K562 (cell line): ENCODE data around the gene SEC22C. TPM values are rescaled to one million over a fixed set of nuclear protein-coding genes. Genes with fewer than 3 reads are reported as not detected.

Experiments
- COPS2 ChIP-seq: fragments of 450-650 bp; conservative IDR thresholded peaks from 2 replicates; pipeline ENCODE4 v1.6.1; 2016; ENCODE audit warnings: mild to moderate bottlenecking, moderate library complexity
- FOXM1 ChIP-seq, 2 experiments: fragments of 450-650 bp in 1 of 2; sonication (generic) in 1 of 2; formaldehyde crosslinking in 1 of 2; IDR thresholded peaks; 2 replicates each; pipeline versions ENCODE4 v1.6.1 to v1.9.0; 2017 to 2022; ENCODE audit warnings: low read depth in 2 of 2, mild to moderate bottlenecking in 2 of 2, missing genetic modification reagents in 1 of 2, moderate library complexity in 1 of 2
- GABPB1 ChIP-seq: sonication (generic); formaldehyde crosslinking; IDR thresholded peaks from 2 replicates; pipeline ENCODE4 v1.8.0; 2022; ENCODE audit warnings: mild to moderate bottlenecking, missing genetic modification reagents
- GATA2 ChIP-seq: sonication (generic); formaldehyde crosslinking; IDR thresholded peaks from 2 replicates; pipeline ENCODE4 v1.4.0; 2020; ENCODE audit warnings: mild to moderate bottlenecking, missing genetic modification reagents
- HCFC1 ChIP-seq: IDR thresholded peaks from 2 replicates; pipeline ENCODE4 v1.6.1; 2012; ENCODE audit warnings: low read depth, low read length, improper control_type of control experiment
- IFI16 ChIP-seq: fragments of 250-450 bp; sonication (Bioruptor Pico); IDR thresholded peaks from 2 replicates; pipeline ENCODE4 v2.1.2; 2022; ENCODE audit warnings: mild to moderate bottlenecking, inconsistent platforms
- JUN ChIP-seq, 2 experiments: sonication (generic) in 1 of 2; formaldehyde crosslinking in 1 of 2; IDR thresholded peaks; 2 replicates each; pipeline versions ENCODE4 v1.6.1 to v1.8.0; 2012 to 2022; ENCODE audit warnings: borderline replicate concordance in 2 of 2, mild to moderate bottlenecking in 2 of 2, improper control_type of control experiment in 1 of 2, low read depth in 1 of 2, low read length in 1 of 2, missing genetic modification reagents in 1 of 2
- MEF2A ChIP-seq: IDR thresholded peaks from 2 replicates; pipeline ENCODE4 v1.6.1; 2011; ENCODE audit warnings: low read depth, mild to moderate bottlenecking, low read length, moderate library complexity; ENCODE audit not compliant: control insufficient read depth
- NCOA4 ChIP-seq: fragments of 450-650 bp; IDR thresholded peaks from 2 replicates; pipeline ENCODE4 v1.6.1; 2018; ENCODE audit warnings: mild to moderate bottlenecking; ENCODE audit not compliant: partially characterized antibody
- NR1H2 ChIP-seq: sonication (generic); formaldehyde crosslinking; IDR thresholded peaks from 2 replicates; pipeline ENCODE4 v1.4.0; 2020; ENCODE audit warnings: mild to moderate bottlenecking, missing genetic modification reagents
- OTX1 ChIP-seq: fragments of 450-650 bp; formaldehyde crosslinking; IDR thresholded peaks from 2 replicates; pipeline ENCODE4 v1.4.0; 2022; ENCODE audit warnings: mild to moderate bottlenecking
- PCBP2 ChIP-seq: fragments of 200-400 bp; formaldehyde crosslinking; IDR thresholded peaks from 2 replicates; pipeline ENCODE4 v1.6.1; 2018; ENCODE audit warnings: low read length, low read depth, mild to moderate bottlenecking, moderate library complexity; ENCODE audit not compliant: poor library complexity, severe bottlenecking
- PHF8 ChIP-seq: fragments of 200-600 bp; sonication (generic); IDR thresholded peaks from 2 replicates; pipeline ENCODE4 v1.6.1; 2012; ENCODE audit warnings: mixed run types, mild to moderate bottlenecking, inconsistent platforms, low read length, moderate library complexity, borderline replicate concordance
- SMARCA4 ChIP-seq: fragments of 450-650 bp; IDR thresholded peaks from 2 replicates; pipeline ENCODE4 v1.6.1; 2016
- SP1 ChIP-seq: sonication (generic); formaldehyde crosslinking; IDR thresholded peaks from 2 replicates; pipeline ENCODE4 v1.8.1; 2022; ENCODE audit warnings: mild to moderate bottlenecking, missing genetic modification reagents
- ZNF121 ChIP-seq: sonication (generic); formaldehyde crosslinking; conservative IDR thresholded peaks from 2 replicates; pipeline ENCODE4 v1.8.0; 2022; ENCODE audit warnings: missing genetic modification reagents
- ZNF124 ChIP-seq: sonication (generic); formaldehyde crosslinking; IDR thresholded peaks from 2 replicates; pipeline ENCODE4 v1.8.1; 2022; ENCODE audit warnings: missing genetic modification reagents
- ZNF146 ChIP-seq: IDR thresholded peaks from one replicate; pipeline ENCODE4 v1.6.1; 2018; ENCODE audit warnings: missing compliant biosample characterization; ENCODE audit not compliant: unreplicated experiment
- ZNF668 ChIP-seq: fragments of 250-450 bp; sonication (Bioruptor Pico); IDR thresholded peaks from 2 replicates; pipeline ENCODE4 v1.8.0; 2022; ENCODE audit warnings: mild to moderate bottlenecking, inconsistent platforms
- ZNF75A ChIP-seq: fragments of 450-650 bp; formaldehyde crosslinking; IDR thresholded peaks from 2 replicates; pipeline ENCODE4 v1.4.0; 2020; ENCODE audit warnings: mild to moderate bottlenecking
- polyA plus RNA-seq, 8 experiments: library from polyadenylated mRNA; depleted of rRNA in 4 of 8; stranded (reverse) in 5 of 8; unstranded in 3 of 8; fragments of >200 nt; fragmentation: Nextera tagmentation in 2 of 8; fragmentation: Illumina TruSeq in 1 of 8; extraction: Ambion mirVana in 2 of 8; extraction: Trizol in 1 of 8; gene quantifications; 2 replicates each; pipeline versions ENCODE4 v1.2.1 to v1.2.3, GENCODE V29; 2011 to 2014; ENCODE audit warnings: inconsistent platforms in 1 of 8, missing spikeins in 1 of 8
- total RNA-seq, 7 experiments: library from RNA; depleted of rRNA in 6 of 7; stranded (reverse); fragments of >200 nt in 6 of 7; fragmentation: Illumina TruSeq in 2 of 7; extraction: Trizol in 2 of 7; gene quantifications; 2 replicates each; pipeline versions ENCODE4 v1.2.1 to v1.2.3, GENCODE V29; 2011 to 2021; ENCODE audit warnings: low replicate concordance in 1 of 7
- TF ChIP-seq, protein P1 (sequence below): fragments of 250-450 bp; sonication (Bioruptor Pico); IDR thresholded peaks from 2 replicates; pipeline ENCODE4 v1.5.0; 2021; ENCODE audit warnings: mild to moderate bottlenecking, moderate library complexity

SEC22C gene
- total and polyA plus RNA-seq, 9 of the 15 experiments (the other 6 are each of a cell fraction or from before 2014, with no cell fraction given): 35.6 to 68.4 (median 50.7) TPM

DNA sequence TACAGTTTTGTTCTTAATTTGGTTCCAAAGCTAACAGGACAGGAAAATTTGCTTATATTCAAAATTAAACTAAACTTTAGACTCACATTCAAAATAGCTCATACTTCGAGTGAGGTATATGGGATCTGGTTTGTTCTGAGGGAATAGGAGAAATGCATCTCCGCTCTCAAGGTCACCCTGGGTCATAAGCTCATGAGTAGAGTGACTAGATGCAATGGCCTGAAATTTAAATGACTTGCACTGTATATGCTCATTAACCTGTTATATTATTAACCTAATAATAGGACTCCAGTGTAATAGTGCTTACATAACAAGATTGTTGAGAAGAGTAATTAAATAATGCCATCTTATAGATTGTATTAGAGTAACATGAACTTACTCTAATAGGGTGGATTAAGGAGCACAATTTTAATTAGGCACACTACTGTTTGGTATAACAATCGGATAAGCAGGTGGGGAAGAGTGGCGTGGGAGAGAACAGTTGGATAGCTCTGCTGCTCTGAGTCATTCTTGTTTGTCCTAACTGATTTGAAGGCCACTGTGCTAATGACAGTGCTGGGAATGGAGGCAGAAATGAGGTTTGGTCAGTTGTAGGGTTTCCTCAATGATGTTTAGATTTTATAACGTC, 23.9 kb upstream of the SEC22C start (continued):
- TF ChIP-seq PCBP2 (no peak), JUN (IDR thresholded peaks at IDR 0.05; ENCODE audit: borderline replicate concordance, low read depth, low read length) (peak; percentile 78; the same call in 1 of the 2 replicates), JUN (CRISPR knock-in tag; IDR thresholded peaks at IDR 0.05; ENCODE audit: borderline replicate concordance) (no peak), PHF8 (no peak), GATA2 (CRISPR knock-in tag) (no peak), NR1H2 (no peak), FOXM1 (IDR thresholded peaks at IDR 0.05; ENCODE audit: low read depth) (peak; percentile 40; the same call in 1 of the 2 replicates), FOXM1 (CRISPR knock-in tag; IDR thresholded peaks at IDR 0.05; ENCODE audit: low read depth) (no peak), COPS2 (no peak), GABPB1 (CRISPR knock-in tag) (no peak), IFI16 (CRISPR knock-in tag) (no peak), MEF2A (no peak), ZNF668 (CRISPR knock-in tag) (no peak), HCFC1 (no peak), ZNF121 (CRISPR knock-in tag) (no peak), OTX1 (no peak), ZNF75A (CRISPR knock-in tag) (no peak), NCOA4 (no peak), ZNF124 (CRISPR knock-in tag) (no peak), ZNF146 (CRISPR knock-in tag) (no peak), SMARCA4 (peak; percentile 95), SP1 (CRISPR knock-in tag) (peak; percentile 41; the same call in 1 of the 2 replicates)
- TF ChIP-seq, protein P1, sequence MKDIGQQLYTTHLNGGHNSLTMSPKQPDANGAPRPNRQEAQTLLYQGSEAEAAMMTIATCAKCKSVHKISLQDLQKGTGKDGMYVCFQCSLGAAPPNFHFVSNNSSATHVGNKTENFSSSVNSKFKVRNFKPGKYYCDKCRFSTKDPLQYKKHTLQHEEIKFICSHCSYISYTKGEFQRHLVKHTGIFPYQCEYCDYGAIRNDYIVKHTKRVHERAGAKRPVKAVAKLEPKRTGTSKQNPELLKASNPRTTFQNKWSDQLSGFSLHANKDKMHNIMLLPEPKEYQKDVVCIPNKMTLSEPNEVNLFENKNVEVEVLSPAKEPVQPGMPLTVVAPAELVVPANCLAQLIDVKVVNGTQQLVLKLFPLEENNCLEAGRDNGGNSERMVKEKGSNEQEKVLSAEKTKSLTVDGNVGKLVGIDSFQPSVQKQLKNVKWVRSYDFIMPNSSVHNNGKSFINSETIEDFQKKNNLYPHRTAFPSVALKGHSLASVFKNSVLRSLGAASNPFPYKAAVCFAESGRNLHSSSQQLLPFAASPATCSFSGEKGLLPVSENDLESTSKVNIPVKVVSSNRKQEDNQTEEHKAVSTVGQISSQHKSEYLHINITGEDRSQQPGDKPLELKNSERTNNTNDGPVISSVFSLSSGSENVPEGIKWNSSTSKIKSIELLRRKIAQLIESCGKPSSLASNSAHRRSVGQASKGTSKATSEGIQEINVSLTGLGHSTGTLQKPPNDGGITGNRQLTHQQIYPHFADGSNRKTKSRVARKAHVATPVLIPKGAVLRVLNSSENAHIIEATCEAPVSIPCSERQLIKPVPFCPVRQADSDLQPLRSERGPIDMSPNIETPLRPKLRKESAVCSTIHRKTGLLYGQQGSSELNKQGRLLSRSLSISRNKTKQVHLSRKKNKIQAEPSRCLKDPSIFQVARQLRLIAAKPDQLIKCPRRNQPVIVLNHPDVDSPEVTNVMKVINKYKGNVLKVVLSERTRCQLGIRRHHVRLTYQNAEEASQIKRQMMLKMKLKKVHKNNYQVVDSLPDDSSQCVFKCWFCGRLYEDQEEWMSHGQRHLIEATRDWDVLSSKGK (CRISPR knock-in tag): no peak
